H7 (cell line): Measurements from ENCODE around the gene CD7. TPM values are rescaled to one million over a fixed set of nuclear protein-coding genes. Genes with fewer than 3 reads are reported as not detected.

Source experiments
- DNase-seq: peaks from one replicate; pipeline ENCODE4 v3.0.0; 2012
- H3K27me3 ChIP-seq: 2 replicates; pipeline ENCODE4 v1.6.0; 2011; ENCODE audit warnings: mild to moderate bottlenecking, low read length; ENCODE audit not compliant: control insufficient read depth, insufficient read depth
- H3K36me3 ChIP-seq: replicated peaks from 2 replicates; pipeline ENCODE4 v1.5.1; 2011; ENCODE audit warnings: low read length; ENCODE audit not compliant: control insufficient read depth, insufficient read depth
- H3K4me3 ChIP-seq: 2 replicates; pipeline ENCODE4 v1.5.1; 2011; ENCODE audit warnings: low read depth, mild to moderate bottlenecking, control low read depth, low read length, moderate library complexity; ENCODE audit not compliant: insufficient read depth
- total RNA-seq: library from RNA; depleted of rRNA; stranded (reverse); fragments of >200 nt; shearing (Covaris generic); gene quantifications from 2 replicates; pipeline ENCODE4 v1.2.3, GENCODE V29; 2014

The CD7 gene
- total RNA-seq, 1 experiment from 2014 or later = 0.38 TPM

- Histone ChIP-seq H3K36me3 (no peaks in the 10 kb centered on the region), H3K27me3 (no peaks in the 10 kb centered on the region), H3K4me3 (no peak overlapping the region)
- no peak for DNase-seq
These were observed 14.8 kb downstream of the CD7 start for GRCh38 chr17:82302568-82302963.

- no peaks in the 10 kb centered on the region for H3K36me3 ChIP-seq
- DNase-seq = peak; percentile 61
- no peak overlapping the region for H3K4me3 ChIP-seq
- no peaks in the 10 kb centered on the region for H3K27me3 ChIP-seq
These were observed 15.4 kb downstream of the CD7 start for GRCh38 chr17:82301916-82302567.

GRCh38 chr17:82301300-82301915 lies 16.0 kb downstream of the CD7 start:
- DNase-seq = peak; percentile 56
- Histone ChIP-seq H3K36me3 (no peaks in the 10 kb centered on the region), H3K27me3 (no peaks in the 10 kb centered on the region), H3K4me3 (no peak overlapping the region)

GRCh38 chr17:82300707-82301270 lies 16.6 kb downstream of the CD7 start:
- peak; percentile 95 for DNase-seq

GRCh38 chr17:82300228-82300627 lies 17.2 kb downstream of the CD7 start:
- Histone ChIP-seq H3K4me3 (no peak overlapping the region), H3K27me3 (no peaks in the 10 kb centered on the region), H3K36me3 (no peaks in the 10 kb centered on the region)
- no peak for DNase-seq

More at GRCh38 chr17:82300707-82301270, 16.6 kb downstream of the CD7 start:
- H3K27me3 ChIP-seq = no peaks in the 10 kb centered on the region
- no peak overlapping the region for H3K4me3 ChIP-seq
- H3K36me3 ChIP-seq = no peaks in the 10 kb centered on the region

GRCh38 chr17:82299452-82299851 lies 18.0 kb downstream of the CD7 start:
- peak; percentile 68 for DNase-seq
- Histone ChIP-seq H3K27me3 (no peaks in the 10 kb centered on the region), H3K4me3 (no peak overlapping the region), H3K36me3 (no peaks in the 10 kb centered on the region)

GRCh38 chr17:82298538-82299421 lies 18.6 kb downstream of the CD7 start:
- H3K36me3 ChIP-seq = no peaks in the 10 kb centered on the region
- no peak for DNase-seq
- no peak overlapping the region for H3K4me3 ChIP-seq
- no peaks in the 10 kb centered on the region for H3K27me3 ChIP-seq

- Histone ChIP-seq H3K27me3 (no peaks in the 10 kb centered on the region), H3K4me3 (no peak overlapping the region), H3K36me3 (no peaks in the 10 kb centered on the region)
- DNase-seq = peak; percentile 77
These were observed 19.5 kb downstream of the CD7 start for GRCh38 chr17:82297714-82298537.

GRCh38 chr17:82297280-82297713 lies 20.1 kb downstream of the CD7 start:
- H3K27me3 ChIP-seq = no peaks in the 10 kb centered on the region
- H3K36me3 ChIP-seq = no peaks in the 10 kb centered on the region
- H3K4me3 ChIP-seq = no peak overlapping the region
- DNase-seq = peak; percentile 54

GRCh38 chr17:82296511-82297279 lies 20.7 kb downstream of the CD7 start:
- no peak overlapping the region for H3K4me3 ChIP-seq
- DNase-seq = peak; percentile 57

GRCh38 chr17:82295472-82295814 lies 22.0 kb downstream of the CD7 start:
- Histone ChIP-seq H3K4me3 (no peak overlapping the region), H3K36me3 (no peaks in the 10 kb centered on the region), H3K27me3 (no peaks in the 10 kb centered on the region)
- DNase-seq = no peak

More at GRCh38 chr17:82296511-82297279, 20.7 kb downstream of the CD7 start:
- Histone ChIP-seq H3K36me3 (no peaks in the 10 kb centered on the region), H3K27me3 (no peaks in the 10 kb centered on the region)

GRCh38 chr17:82294064-82294773 lies 23.2 kb downstream of the CD7 start:
- H3K4me3 ChIP-seq = peak overlapping the region; percentile 48
- no peaks in the 10 kb centered on the region for H3K27me3 ChIP-seq
- DNase-seq = peak; percentile 46
- H3K36me3 ChIP-seq = no peaks in the 10 kb centered on the region
